ENCODE measurements around the gene FAR1. TPM values are rescaled to one million over a fixed set of nuclear protein-coding genes. Genes with fewer than 3 reads are reported as not detected.
"Not testable (repeated sequence)": the region's sequence is repeated elsewhere in the genome, so short reads cannot be mapped to it uniquely, and the experiment has no call there.

FAR1 gene, protein sequence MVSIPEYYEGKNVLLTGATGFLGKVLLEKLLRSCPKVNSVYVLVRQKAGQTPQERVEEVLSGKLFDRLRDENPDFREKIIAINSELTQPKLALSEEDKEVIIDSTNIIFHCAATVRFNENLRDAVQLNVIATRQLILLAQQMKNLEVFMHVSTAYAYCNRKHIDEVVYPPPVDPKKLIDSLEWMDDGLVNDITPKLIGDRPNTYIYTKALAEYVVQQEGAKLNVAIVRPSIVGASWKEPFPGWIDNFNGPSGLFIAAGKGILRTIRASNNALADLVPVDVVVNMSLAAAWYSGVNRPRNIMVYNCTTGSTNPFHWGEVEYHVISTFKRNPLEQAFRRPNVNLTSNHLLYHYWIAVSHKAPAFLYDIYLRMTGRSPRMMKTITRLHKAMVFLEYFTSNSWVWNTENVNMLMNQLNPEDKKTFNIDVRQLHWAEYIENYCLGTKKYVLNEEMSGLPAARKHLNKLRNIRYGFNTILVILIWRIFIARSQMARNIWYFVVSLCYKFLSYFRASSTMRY
- total RNA-seq, result 2.8 TPM

- ATAC-seq, result peak; percentile 91
- DNase-seq (ENCODE audit: low spot score), result peak; percentile 85
Observed at GRCh38 chr11:13668102-13668956, at the start of gene FAR1. Gene FAR1 (plus strand): TSS chr11:13668668. CDS start chr11:13694766, 26,098 bp downstream.

- DNase-seq (ENCODE audit: low spot score) (no peak), ATAC-seq (no peak)
Observed at GRCh38 chr11:13620063-13620462, 48.4 kb upstream of the FAR1 start.

- not testable (repeated sequence) for ATAC-seq; DNase-seq (ENCODE audit: low spot score)
Observed at GRCh38 chr11:13626818-13627217, 41.6 kb upstream of the FAR1 start.

GRCh38 chr11:13628634-13629033, 39.8 kb upstream of the FAR1 start:
- not testable (repeated sequence) for ATAC-seq; DNase-seq (ENCODE audit: low spot score)

DNA sequence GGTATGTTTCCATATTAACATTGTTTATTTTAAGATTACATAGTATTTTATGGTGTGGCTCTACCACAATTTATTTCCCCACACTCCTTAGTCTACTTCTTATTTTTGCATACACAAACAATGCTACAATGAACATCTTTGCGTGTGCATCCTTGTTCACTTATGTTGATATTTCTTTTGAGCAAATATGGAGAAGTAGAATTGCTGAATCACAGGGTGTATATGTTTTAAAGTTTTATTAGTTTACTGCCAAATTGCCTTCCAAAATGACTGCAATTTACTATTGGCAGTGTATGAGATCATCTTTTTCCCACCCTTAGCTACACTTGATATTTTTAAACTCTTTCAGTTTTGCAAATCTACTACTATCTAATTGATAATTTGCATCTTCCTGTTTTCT, 38.7 kb upstream of the FAR1 start:
- no peak for ATAC-seq
- DNase-seq (ENCODE audit: low spot score), result no peak

GRCh38 chr11:13635290-13635689, 33.2 kb upstream of the FAR1 start:
- DNase-seq (ENCODE audit: low spot score) (no peak), ATAC-seq (no peak)

DNA sequence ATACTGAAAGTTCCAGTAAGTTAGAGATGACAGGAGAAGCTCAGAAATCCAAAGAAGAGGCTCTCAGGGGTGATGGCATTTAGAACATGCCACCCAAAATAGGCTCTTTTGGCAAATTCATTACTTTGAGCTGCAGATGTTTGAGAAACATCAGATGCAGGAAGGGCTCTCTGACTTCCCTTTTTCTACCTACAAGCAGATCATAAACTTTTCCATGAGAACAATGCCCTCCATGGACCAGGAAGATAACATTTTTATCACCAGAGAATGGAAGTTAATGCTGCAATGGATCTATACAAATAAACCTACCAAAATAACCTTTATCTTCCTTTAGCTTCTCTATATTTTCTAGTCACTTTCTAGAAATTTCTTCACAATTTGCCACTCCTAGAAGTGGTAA, 32.7 kb upstream of the FAR1 start:
- ATAC-seq (no peak), DNase-seq (ENCODE audit: low spot score) (no peak)

DNA sequence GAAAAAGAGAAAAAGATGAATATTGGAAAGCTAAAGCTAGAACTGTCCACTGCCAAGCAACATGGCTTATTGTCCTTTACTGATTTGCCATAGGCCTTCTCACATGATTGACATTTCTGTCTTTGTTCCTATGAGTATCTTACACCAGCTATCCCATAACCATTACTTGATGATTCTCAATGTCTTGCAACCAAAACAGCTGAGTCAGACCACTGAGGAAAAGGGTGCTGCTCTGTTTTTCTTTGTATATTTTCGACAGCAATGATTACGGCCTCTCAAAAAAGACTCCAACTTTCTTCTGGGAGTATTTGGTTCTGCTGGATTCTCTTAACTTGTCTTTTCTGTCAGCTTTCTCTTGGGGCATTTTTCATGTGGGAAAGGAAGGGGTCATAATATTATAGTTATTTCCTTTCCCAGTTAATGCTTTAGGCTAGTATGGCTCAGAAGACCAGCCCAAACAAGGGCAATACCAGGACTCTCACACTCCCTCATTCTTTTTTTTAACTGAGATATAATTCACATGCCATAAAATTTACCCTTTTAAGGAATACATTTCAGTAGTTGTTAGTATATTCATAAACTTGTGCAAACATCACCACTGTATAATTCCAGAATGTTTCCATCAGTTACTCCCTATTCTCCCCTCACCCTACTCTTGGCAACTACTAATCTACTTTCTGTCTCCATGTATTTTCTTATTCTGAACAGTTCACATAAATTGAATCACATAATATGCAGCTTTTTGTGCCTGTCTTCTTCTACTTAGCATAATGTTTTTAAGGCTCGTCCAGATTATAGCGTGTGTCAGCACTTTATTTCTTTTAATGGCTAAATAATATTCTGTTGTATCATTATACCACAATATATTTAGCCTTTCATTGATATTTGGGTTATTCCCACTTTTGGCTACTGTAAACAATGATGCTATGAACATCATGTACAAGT, 31.1 kb upstream of the FAR1 start:
- no peak for ATAC-seq

DNA sequence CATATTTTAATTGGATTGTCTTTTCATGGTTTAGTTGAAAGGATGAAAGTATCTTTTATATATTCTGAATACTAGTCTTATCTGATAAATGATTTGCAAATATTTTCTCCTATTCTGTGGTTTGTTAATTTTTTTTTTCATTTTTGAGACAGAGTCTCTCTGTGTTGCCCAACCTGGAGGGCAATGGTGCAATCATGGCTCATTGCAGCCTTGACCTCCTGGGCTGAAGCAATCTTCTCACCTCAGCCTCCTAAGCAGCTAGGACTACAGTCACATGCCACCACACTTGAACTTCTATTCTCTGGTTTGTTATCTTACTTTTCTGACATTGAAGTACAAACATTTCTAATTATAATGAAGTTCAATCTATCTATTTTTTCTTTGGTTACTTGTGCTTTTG, 30.0 kb upstream of the FAR1 start:
- DNase-seq (ENCODE audit: low spot score), result no peak
- no peak for ATAC-seq

More for the DNA sequence above, 31.1 kb upstream of the FAR1 start:
- no peak for DNase-seq (ENCODE audit: low spot score)

GRCh38 chr11:13644997-13645687, 23.3 kb upstream of the FAR1 start:
- ATAC-seq, result no peak
- no peak for DNase-seq (ENCODE audit: low spot score)

DNA sequence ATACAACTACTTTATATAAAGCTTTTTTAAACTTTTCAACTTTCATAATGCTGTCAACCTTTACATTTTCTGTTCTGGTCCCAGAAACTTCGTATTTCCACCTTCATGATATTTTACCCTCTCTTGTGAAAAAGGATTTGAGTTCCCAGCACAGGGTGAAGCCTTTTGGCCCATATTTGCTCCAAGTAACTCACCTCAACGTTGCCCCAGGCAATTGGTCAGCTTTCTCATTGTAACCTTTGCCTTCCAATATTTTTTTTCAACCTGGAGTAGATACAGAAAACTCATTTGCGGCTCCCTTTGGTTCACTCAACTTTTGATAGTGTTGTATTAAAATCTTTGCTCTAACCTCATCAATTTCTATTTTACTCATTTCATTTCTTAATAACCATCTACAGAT, 21.1 kb upstream of the FAR1 start:
- DNase-seq (ENCODE audit: low spot score) (no peak), ATAC-seq (no peak)

- no peak for DNase-seq (ENCODE audit: low spot score)
- no peak for ATAC-seq
Observed at GRCh38 chr11:13649619-13650018, 18.8 kb upstream of the FAR1 start.

GRCh38 chr11:13651515-13651914, 17.0 kb upstream of the FAR1 start:
- ATAC-seq, result not testable (repeated sequence)

DNA sequence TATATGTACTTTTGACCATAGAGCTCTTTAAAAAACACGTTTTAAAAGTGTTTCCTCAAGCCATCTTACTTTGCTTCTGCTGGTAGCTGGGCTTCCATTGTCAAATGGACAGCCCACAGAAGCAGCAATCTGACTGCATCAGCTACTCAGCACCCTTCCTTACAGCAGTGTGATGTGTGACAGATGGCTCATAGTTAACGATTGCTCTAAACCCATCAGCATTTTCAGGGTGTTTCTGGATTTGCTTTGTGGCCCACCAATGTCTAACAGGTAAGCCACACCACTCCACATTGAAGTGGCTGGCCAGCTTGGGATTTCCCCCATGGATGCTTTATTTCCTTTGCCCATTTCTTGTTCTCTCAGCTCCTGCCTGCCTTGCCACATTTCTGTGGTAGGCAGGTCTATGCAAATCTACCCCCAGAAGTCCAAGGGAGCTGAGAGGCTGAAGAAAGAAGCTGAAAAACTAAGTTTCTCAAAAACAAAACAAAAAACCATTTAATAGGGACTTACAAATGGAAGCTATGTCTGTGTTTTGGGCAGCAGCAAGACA, 7.3 kb upstream of the FAR1 start:
- no peak for ATAC-seq
- no peak for DNase-seq (ENCODE audit: low spot score)

More at GRCh38 chr11:13651515-13651914, 17.0 kb upstream of the FAR1 start:
- DNase-seq (ENCODE audit: low spot score), result not testable (repeated sequence)

DNA sequence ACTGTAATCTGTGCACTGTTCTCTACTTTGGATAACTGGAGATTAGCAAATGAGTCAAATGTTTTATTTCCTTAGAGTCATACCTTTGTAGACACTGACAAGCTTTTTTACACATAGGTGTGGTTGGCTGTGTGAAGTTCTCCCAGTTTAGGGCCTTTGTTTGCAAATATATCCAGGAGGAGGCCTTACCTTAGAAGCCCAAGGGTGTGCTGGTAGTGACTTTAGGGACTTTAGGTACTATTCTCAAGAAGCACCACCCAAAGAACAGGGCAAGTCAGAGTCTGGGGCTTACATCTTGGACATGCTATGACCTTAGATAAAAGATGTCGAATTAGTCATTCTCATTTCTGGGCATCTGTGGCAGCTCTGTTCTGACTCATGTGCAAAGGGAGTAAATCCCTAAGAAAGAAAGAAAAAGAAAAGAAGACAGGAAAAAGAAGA, 4.8 kb upstream of the FAR1 start:
- DNase-seq (ENCODE audit: low spot score), result no peak
- no peak for ATAC-seq

- DNase-seq (ENCODE audit: low spot score) (no peak), ATAC-seq (no peak)
Observed at GRCh38 chr11:13664351-13664750, 4.1 kb upstream of the FAR1 start.

GRCh38 chr11:13666708-13667107, 1.8 kb upstream of the FAR1 start:
- ATAC-seq, result no peak

DNA sequence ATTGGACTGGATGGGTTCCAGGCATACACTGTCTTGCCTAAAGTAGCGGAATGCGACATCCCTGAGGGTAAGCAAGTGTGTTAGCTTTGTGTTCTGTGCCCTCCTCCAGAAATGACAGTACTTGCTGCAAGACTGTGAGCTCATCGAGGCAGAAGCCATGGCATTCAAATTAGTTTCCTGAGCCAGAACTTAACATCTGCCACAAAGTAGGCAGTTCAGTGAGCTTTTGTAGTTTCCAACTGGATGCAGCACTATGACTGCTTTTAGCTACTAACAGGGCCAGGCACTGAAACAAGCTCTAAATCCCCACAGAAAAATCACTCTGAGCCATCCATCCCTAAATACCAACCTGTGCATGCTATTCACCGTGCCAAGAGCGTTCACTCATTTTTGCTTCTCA, 1.2 kb upstream of the FAR1 start:
- ATAC-seq, result no peak
- no peak for DNase-seq (ENCODE audit: low spot score)

More at GRCh38 chr11:13666708-13667107, 1.8 kb upstream of the FAR1 start:
- no peak for DNase-seq (ENCODE audit: low spot score)

DNA sequence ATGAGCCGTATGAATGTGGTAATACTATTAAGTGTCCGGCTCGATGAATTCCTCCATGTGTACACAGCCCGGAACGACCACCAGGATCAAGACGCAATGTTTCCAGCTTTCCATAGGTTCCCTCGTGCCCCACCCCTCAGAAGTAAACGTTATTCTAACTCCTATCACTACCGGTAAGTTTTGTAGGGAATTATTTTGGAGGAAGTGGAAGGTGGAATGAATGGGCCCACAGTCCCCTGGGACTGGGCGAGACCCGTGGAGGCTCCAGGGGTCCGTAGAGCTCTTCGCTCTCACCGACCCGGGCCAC, 720 bp upstream of the FAR1 start:
- no peak for ATAC-seq
- DNase-seq (ENCODE audit: low spot score), result no peak

Data from left lobe of liver (tissue), 2 donors.